GM10248 (cell line): ENCODE results near the gene KCNF1.

Experiments
- CTCF ChIA-PET: fragments of 300-600 bp; sonication (Branson Sonifier 250); formaldehyde crosslinking; extraction: SDS; loops from one replicate; lab custom pipeline; 2021; ENCODE audit warnings: antibody characterized with exemption; lab: Yijun Ruan, JAX
- POLR2A ChIA-PET: fragments of 350-650 bp; sonication (Branson Sonifier 250); formaldehyde crosslinking; extraction: SDS; loops from one replicate; lab custom pipeline; 2020; ENCODE audit warnings: antibody characterized with exemption; lab: Yijun Ruan, JAX
- DNase-seq: peaks from one replicate; pipeline ENCODE4 v3.0.0; 2012; ENCODE audit errors: extremely low spot score
- TF ChIP-seq, protein P1 (sequence below): IDR thresholded peaks from 2 replicates; pipeline ENCODE4 v1.5.1; 2012; ENCODE audit warnings: mild to moderate bottlenecking, low read depth; ENCODE audit errors: extremely low read depth, missing control alignments, control extremely low read depth

KCNF1 gene

GRCh38 chr2:10912076-10912731 is 470 bp downstream of the KCNF1 start:
- TF ChIP-seq, protein P1, sequence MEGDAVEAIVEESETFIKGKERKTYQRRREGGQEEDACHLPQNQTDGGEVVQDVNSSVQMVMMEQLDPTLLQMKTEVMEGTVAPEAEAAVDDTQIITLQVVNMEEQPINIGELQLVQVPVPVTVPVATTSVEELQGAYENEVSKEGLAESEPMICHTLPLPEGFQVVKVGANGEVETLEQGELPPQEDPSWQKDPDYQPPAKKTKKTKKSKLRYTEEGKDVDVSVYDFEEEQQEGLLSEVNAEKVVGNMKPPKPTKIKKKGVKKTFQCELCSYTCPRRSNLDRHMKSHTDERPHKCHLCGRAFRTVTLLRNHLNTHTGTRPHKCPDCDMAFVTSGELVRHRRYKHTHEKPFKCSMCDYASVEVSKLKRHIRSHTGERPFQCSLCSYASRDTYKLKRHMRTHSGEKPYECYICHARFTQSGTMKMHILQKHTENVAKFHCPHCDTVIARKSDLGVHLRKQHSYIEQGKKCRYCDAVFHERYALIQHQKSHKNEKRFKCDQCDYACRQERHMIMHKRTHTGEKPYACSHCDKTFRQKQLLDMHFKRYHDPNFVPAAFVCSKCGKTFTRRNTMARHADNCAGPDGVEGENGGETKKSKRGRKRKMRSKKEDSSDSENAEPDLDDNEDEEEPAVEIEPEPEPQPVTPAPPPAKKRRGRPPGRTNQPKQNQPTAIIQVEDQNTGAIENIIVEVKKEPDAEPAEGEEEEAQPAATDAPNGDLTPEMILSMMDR = no peak
- ChIA-PET POLR2A (no interaction called here), CTCF (interaction anchor here (0.7 kb wide), 1 partner anchor 669 kb away, joined by 3 read pairs; no protein-coding TSS in a partner anchor)
- no peak for DNase-seq

GRCh38 chr2:10912796-10913455 is 1.2 kb downstream of the KCNF1 start:
- POLR2A ChIA-PET = no interaction called here
- CTCF ChIA-PET = interaction anchor here (1.2 to 1.7 kb wide), 2 partner anchors 81 to 89 kb away, joined by 4 to 7 read pairs; no protein-coding TSS in a partner anchor
- no peak for DNase-seq
- TF ChIP-seq, protein P1 = no peak

DNA sequence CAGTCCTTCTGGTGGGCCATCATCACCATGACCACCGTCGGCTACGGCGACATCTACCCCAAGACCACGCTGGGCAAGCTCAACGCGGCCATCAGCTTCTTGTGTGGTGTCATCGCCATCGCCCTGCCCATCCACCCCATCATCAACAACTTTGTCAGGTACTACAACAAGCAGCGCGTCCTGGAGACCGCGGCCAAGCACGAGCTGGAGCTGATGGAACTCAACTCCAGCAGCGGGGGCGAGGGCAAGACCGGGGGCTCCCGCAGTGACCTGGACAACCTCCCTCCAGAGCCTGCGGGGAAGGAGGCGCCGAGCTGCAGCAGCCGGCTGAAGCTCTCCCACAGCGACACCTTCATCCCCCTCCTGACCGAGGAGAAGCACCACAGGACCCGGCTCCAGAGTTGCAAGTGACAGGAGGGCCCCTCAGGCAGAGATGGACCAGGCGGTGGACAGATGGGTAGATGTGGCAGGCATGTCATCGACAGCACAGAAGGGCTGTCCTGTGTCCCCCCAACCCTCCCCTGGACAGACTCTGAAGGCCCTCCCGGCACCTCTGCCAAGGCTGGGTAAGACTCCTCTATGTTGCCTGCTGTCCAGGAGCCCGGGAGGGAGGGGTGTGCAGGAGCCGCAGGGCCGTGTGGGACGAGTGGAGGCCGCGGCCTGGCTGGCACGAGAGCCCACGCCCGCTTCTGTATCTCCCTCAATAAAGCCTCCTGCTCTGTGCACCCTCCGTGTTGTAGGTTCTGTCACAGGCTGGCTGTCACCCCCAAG is 2.0 kb downstream of the KCNF1 start:
- no peak for DNase-seq
- ChIA-PET CTCF (interaction anchor here (1.2 to 1.7 kb wide), 2 partner anchors 81 to 90 kb away, joined by 4 to 7 read pairs; no protein-coding TSS in a partner anchor), POLR2A (no interaction called here)
- TF ChIP-seq, protein P1 = no peak

- CTCF ChIA-PET = interaction anchor here (1.4 to 1.7 kb wide), 2 partner anchors 7 to 82 kb away, joined by 3 to 7 read pairs; no protein-coding TSS in a partner anchor
These were observed 2.5 kb downstream of the KCNF1 start for GRCh38 chr2:10914272-10914693.

DNA sequence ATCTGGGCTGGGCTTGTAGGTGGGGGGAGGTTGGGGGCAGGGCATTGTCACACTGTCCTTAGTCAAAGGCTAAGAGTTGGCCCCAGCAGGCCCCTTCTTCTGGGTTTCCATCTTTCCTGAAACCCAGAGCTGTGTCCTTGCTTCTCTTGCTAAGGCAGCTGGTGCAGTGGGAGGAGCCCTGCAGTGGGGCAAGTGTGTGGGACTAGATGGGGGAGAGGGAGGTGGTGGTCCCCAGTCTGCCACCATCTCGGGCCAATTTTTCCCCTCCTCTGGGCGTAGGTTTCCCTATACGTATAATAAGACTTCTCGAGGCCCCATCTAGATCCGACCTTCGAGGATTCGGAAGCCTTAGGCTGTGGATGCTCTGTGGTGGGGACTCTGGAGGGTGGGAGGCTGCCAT is 3.5 kb downstream of the KCNF1 start:
- CTCF ChIA-PET = interaction anchor here (1.4 kb wide), 1 partner anchor 8 kb away, joined by 3 read pairs; no protein-coding TSS in a partner anchor
- DNase-seq = no peak

More at GRCh38 chr2:10914272-10914693, 2.5 kb downstream of the KCNF1 start:
- TF ChIP-seq, protein P1 = peak; percentile 15
- no peak for DNase-seq
- POLR2A ChIA-PET = no interaction called here

More for the DNA sequence above, 3.5 kb downstream of the KCNF1 start:
- POLR2A ChIA-PET = no interaction called here
- TF ChIP-seq, protein P1 = no peak
